NCI-H2107 treated with DMSO at 0.1 percent for 48 hours (cell line): ENCODE data around the gene TRIM9.

Experiments used
- DNase-seq: peaks from one replicate; lab custom pipeline; 2025; ENCODE audit not compliant: unreplicated experiment; lab: John Stamatoyannopoulos, UW

Gene TRIM9

DNA sequence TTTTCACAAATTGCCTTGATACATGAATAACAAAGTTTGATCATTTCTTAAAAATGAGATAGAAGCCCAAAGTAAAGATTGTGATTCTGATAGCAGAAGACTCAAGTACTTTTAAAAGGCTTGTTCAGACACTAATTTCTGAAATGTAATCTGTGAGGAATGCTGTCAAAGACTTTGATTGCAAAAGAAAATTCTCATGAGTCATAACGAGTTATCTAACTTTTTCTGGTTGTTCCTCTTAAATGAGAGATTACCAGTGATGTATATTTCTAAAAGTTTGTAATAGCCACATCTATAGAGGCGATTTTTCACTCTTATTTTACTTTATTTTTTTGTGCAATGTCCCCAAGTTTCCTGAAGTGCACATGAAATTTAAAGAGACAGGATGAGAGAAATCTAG is 157.6 kb downstream of the TRIM9 start:
- no peak for DNase-seq

DNA sequence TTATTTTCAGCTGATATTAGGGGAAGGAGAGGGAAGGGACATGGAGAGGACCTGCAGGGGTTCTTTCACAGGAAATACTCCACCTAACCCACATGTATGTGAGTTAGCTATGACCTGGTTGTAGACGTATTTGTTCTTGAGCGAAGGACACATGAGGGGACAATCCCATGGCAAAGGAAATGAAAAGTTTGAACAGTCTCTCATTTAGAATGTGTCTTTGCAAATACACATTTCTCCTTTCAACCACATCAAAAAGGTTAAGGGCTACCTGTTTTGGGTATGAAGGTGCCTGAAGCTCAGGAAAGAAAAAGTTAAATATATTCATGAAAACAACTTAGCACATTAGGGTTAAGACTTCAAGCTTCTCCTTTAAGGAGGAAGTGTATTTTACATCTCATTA is 158.0 kb downstream of the TRIM9 start:
- no peak for DNase-seq

DNA sequence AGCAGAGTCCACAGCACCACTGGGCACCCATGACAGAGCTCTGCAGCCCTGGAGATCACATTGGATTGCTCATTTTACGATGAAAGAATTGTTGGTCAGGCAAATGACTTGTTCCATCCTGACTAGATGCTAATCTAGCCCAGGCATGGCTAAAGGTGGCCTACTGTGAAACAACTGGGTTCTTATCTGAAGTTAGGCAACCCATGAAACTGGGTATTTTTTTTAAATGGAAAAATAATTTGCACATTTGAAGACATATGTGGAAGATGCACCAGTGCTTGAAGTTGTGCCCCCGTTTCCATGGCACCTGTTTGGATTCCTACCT is 158.9 kb downstream of the TRIM9 start:
- no peak for DNase-seq

DNA sequence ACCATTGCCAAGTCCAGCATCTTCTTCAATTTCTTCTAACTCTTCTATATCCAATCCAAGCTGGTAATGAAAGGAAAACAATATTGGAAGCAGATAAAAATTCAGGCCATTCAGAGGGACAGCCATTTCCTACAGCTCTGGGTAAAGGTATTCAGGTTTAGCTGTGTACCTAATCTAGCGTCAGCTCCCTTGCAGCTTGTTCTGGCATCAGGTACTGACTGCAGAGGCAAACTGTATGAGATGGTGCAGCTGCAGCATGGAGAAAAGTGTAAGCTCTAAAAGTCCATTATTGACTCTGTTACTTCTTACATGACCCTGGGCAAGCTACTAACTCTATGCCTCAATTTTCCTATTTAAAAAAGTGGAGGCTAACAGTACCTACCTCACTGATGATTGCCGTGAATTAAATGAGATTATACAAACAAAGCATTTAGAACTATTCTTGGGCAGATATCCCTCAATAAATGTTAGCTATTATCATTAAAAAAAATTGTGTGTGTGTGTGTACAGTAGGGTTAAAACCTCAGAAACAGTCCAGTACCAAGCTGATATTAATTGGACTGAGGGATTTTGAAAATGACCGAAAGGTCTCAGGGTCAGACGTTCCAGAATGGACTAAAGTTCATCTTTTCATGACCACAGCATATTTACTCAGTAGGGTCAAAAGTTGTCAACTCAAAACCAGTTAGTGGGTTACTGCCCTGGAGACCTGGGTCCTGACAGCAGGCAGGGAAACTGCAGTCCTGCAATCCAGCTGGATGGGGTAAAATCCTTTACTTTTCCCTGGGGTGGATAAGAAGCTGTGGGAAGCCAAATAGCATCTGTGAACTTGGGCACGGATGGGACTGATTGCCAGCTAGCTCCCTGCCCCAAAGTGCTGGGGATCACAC is 159.5 kb downstream of the TRIM9 start:
- DNase-seq, result no peak

DNA sequence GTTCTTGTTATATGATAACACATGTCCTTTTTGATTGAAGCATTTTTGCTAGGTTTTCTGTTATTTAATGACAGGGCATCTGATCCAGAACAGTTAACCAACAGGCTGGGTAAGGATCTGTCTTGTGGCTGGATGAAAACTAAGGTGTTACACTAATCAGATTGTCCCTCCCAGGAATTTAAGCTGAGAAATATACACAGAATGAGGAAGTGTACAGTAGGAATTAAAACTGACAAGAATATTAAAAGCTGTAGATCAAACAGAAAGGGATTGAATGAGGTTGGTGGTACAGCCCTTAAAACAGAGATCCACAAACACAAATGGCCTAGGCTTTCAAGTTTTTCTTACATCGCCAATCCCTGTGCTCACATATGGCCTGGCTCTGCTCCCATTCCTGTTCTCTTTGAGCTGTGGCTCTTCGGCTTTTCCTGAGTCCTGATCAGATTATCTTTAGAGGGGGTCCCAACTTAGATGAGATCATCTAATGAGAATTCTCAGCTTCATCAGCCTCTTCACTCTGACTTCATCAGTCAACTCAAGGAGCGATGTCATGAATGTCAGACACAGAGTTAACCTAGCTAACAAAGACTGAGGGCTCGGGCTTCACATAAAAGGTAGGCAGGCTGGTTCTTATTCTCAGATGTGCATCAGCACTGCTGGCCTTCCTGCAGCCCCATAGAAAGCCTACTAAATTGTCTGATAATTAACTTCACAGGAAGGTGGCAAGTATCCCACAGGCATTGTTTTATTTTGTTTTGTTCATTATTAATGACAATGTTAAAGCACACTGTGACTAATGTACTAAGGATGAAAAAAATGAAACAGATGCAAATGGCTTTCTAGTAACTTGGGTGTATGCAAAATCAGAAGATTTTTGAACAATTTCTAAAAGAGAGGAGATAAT is 162.1 kb downstream of the TRIM9 start:
- no peak for DNase-seq

DNA sequence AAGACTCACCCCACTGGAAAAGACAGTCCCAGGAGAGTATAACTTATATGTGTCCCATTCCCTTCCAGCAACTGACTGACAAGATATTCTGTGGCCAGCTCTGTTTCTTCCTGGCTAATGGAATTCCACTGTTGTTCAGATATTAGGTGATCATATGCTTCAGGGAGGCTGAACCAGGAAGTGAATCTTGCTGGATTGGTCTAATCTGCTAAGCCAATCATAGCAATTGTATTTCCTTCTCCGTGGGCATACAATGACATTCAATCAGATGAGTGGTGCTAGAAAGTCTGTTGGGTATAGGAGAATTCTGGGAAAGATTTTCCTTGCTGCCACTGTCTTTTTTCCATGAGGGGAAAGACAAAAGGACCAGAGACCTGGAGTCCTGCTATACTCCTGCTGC is 162.7 kb downstream of the TRIM9 start:
- DNase-seq, result no peak

DNA sequence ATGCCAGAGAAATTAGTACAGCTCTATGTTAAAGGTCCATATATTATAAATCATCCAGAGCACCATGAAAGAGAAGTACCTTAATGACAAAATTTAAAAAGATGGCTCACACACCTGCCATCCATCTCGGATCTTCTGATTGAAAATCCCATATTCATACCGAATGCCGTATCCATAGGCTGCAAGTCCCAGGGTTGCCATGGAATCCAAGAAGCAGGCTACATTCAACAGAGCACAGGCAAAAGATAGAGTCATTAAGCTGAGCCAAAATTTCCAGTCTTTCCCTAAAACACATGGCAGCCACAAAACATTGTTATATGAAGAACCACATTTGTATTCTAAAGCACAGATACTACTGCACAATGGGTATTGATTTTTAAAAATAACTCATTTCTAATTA is 163.3 kb downstream of the TRIM9 start:
- no peak for DNase-seq

DNA sequence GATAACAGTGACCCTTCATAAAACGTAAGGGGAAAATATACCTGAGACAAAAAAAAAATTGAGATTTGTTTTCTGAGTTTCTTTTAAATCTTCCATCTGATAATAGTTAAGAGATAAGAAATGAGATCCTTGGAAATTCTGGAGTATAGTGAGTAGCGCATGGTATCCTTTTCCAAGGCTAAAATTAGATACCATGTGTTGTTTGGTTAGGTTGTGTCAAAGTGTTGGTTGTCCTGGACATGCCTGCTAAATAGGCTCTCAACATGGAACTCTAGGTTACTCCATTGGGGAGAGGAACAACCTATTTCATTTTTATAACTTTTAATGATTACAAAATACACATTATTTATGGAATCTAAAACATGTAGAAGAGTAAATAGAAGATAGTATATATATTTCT is 165.4 kb downstream of the TRIM9 start:
- DNase-seq, result no peak

DNA sequence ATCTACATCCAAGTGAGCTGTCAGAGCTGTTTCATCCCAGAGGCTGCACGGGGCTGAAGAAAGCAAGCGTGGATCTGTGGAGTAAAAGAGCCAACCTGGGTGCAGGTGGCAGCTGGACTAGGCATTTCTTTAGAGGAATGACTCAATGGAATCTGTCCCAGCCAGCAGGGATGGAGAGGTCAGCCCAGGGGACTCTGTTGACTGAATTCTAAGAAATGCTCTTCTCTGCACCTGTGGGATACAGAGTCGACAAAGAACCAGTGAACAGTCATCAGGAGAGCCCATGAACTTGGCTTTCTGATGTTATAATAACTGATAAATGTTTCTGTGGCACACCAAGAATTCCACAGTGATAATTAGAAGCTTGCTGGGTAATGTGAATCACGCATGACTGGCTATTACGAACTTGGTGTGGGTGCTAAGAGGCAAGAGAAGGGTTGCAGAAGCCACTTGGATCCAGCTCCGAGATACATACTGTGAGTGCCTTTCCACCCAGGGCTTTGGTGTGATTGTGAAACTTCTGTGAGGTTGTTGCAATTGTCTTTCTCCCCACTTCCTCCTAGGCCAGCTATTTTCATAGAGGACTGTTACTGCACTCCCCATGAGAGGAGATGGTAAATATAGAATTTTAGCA is 166.8 kb downstream of the TRIM9 start:
- no peak for DNase-seq

DNA sequence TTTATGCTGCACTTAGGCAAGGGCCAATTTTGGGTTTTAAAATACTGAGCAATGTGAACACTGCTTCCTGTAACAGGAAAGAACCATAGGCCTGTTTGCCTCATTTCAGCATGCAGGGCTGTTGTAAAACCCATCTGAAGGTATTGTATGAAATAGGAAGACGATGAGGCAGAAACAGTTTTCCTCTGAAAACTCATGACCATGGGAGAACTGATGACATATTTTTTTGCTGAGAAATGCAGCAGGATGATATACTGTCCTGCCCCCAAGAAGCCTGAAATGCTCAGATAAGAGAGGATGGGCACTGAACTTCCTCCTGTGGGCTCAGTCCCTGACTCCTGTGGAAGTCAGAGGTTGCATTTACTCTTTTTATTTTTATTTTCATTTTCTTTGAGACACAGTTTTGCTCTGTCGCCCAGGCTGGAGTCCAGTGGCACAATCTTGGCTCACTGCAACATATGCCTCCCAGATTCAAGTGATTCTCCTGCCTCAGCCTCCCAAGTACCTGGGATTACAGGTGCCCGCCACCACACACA is 168.0 kb downstream of the TRIM9 start:
- DNase-seq, result no peak
